HG03066 (cell line): ENCODE data around the gene TSEN15.

Source experiments
- ATAC-seq: cut with Tn5 transposase; IDR thresholded peaks from one replicate; pipeline ENCODE4 v1.9.1; 2021; ENCODE audit warnings: low read depth; ENCODE audit not compliant: unreplicated experiment

The TSEN15 gene

DNA sequence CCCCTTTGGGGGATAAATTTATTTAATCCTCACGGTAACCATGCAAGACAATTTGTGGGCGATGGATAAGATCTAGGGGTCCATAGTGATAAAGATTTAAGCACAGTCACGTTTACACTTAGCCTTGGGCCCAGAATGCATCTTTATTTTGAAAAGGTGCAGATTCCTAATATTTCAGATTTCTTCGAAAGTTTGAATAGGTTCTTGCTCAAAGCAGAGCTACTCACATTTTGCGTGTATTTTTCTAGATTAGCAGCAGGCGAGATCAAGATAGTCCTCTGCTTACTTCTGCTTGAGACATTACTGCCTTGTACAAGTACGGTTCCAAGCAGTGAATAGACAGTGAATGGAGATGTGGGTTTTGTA lies 647 bp downstream of the TSEN15 start:
- ATAC-seq: no peak

DNA sequence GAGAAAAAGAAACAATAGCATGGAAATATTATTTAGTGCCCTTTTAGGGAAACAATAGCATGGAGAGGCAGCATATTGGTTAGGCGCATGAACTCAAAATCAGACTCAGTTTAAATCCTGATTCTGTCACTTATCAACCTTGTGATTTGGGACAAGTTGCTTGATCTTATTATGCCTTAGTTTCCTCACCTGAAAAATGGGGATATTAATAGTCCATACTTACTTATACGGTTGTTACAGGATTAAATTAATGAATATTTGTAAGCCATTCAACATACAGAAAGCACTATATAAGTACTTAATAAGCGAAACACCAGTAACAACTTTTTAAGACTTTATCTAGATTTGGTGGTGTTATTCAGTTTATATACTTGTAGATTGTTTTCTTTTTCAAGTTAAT lies 1.2 kb downstream of the TSEN15 start:
- ATAC-seq: no peak

GRCh38 chr1:184053881-184054280 lies 2.4 kb downstream of the TSEN15 start:
- ATAC-seq: no peak

- no peak for ATAC-seq
Observed at GRCh38 chr1:184056921-184057555, 5.5 kb downstream of the TSEN15 start.

GRCh38 chr1:184059887-184060286 lies 8.4 kb downstream of the TSEN15 start:
- ATAC-seq: no peak

- no peak for ATAC-seq
Observed at GRCh38 chr1:184060316-184060715, 8.8 kb downstream of the TSEN15 start.

DNA sequence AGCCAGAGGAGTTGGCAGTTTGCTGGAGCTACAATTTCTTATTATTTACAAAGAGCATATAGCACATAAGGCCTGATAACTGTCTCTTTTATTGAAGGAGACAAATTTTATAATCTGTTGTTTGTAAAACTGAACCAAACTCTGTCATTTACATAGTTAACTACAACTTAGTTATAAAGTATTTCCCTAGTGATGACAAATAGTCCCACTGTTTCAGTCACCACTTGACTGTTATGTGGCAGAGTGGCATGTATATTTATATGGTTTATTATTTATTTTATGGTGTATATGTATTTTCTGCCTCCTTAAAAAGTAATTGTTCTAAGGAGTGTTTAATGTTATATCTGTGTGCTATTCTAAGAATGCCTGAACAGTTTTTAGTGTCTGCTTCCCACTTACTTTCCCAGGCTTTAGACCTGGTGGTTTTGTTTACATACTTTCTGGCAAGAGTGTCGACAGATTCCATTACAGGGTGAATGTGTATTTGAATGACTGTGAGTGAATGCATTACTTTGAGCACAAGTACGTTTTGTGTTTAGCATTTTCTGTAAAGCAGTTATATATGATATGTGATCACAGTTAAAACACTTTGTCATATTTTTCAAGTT lies 10.0 kb downstream of the TSEN15 start:
- no peak for ATAC-seq

GRCh38 chr1:184062640-184063286 lies 11.2 kb downstream of the TSEN15 start:
- no peak for ATAC-seq

DNA sequence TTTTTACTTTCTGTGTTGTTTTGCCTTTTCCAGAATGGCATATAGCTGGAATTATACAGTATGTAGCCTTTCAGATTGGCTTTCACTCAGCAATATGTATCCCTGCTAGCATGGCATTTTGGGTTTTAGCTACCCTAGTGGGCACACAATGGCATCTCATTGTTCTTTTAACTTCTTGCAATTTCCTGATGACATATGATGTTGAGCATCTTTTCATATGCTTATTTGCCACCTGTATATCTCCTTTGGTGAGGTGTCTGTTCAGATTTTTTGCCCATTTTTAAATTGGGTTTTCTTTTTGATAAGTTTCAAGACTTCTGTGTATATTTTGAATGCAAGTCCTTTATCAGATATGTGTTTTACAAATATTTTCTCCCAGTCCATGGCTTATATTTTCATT lies 14.0 kb downstream of the TSEN15 start:
- ATAC-seq: no peak

GRCh38 chr1:184068354-184068753 lies 16.8 kb downstream of the TSEN15 start:
- ATAC-seq: no peak

GRCh38 chr1:184069675-184070074 lies 18.1 kb downstream of the TSEN15 start:
- ATAC-seq: no peak

DNA sequence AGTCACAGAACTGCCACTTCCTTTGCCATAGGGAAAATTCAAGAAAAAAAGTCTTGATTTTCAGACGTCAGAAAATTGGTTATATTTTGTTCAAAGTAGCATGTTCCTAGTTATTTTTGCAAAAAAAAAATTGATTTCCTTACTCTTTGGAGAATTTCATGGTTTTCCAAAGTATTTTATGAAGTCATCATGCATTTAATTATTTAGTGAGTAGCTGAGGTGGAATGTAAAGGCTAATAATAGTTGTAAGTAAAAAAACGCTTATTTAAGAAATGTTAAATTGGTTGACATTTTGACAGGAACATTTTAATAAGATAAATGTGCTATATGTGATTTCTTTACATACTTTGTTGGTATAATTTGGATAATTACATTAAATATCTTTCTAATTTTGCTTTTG lies 20.8 kb downstream of the TSEN15 start:
- no peak for ATAC-seq

DNA sequence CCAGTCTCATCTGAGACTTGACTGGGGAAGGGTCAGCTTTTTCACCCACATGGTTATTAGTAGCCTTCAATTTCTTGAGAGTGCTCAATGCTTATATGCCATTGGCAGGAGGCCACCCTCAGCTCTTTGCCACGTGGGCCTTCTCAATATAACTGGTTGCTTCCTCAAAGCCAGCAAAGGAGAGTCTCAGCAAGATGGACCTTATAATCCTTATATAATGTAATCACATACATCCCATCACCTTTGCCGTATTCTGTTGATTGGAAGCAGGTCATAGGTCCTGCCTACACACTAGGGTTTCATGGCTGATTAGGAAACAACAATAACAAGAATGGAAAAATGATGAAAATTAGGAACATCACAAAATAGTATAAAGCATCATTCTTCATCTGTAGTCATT lies 22.9 kb downstream of the TSEN15 start:
- ATAC-seq: no peak

DNA sequence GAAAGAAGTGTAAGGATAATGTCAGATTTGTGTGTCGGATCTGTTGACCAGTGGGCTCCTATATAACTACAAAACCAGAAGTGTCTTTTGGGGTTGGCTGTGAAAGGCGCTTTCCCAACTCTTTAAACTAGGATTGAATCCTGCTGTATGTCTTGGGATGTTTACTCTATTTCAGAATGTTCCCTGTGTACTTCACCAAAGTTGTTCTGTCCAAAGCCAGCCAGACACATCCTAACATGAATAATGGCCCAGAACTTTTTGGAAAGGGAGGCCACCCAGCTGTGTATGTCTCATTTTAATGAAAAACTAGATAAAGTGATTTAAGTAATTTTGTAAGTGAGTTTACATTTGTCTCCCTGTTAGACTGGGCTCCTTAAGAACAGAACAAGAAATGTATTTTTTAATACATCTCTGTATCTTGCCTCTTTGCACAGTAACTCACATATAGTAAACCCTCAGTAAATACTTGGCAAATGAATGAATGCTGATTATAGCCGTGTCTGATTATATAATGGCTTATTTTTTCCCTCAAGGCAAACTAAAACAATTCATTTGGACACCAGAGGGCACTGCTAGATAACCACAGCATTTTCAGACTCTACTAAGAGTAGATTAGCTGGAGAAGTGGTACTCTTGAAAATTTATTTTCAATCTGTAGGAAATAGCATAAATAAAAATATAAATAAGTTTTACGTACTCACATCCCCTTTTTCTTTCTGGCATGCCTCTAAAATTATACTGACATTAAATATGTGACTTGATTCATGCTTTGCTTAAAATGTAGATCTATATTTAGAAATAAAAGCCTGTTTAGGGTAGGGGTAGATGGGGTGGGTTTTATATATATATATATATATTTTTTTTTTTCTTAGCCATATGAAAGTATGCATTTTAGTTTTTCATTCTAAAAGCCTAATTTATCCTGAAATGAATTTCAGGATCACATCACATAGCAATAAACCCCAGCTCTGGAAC lies 23.8 kb downstream of the TSEN15 start:
- ATAC-seq: no peak

DNA sequence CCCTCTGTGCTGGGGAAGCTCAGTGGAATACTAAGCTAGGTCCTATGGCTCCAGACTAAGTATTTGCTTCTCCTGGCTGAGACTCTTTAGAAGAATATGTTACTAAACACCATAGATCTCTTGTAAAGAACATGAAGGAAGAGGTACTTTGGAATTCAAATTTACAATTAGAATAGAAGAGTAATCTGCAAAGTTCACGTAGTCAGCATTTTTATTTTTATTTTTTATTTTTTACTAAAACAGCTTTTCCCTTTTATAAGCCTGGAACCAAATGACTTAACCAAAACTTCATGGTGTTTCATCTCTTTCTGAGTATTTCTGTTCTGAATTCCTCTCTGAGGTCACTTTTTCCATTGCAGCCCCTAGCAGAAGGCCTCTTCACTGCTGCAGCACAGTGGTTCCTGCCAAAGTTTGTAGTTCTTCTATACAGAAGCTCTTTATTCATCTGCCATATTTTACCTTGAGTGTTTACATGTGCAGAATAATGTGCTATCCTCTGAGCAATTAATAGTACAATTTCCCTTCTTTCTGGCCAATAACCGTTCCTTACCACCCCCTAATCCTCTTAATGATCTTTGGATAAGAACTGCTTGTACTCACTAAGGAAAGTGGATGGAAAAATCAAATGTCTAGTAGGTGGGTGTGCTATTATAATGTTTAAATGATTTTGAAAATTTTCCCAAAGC lies 27.2 kb downstream of the TSEN15 start:
- no peak for ATAC-seq

- no peak for ATAC-seq
Observed at GRCh38 chr1:184080309-184080708, 28.8 kb downstream of the TSEN15 start.

DNA sequence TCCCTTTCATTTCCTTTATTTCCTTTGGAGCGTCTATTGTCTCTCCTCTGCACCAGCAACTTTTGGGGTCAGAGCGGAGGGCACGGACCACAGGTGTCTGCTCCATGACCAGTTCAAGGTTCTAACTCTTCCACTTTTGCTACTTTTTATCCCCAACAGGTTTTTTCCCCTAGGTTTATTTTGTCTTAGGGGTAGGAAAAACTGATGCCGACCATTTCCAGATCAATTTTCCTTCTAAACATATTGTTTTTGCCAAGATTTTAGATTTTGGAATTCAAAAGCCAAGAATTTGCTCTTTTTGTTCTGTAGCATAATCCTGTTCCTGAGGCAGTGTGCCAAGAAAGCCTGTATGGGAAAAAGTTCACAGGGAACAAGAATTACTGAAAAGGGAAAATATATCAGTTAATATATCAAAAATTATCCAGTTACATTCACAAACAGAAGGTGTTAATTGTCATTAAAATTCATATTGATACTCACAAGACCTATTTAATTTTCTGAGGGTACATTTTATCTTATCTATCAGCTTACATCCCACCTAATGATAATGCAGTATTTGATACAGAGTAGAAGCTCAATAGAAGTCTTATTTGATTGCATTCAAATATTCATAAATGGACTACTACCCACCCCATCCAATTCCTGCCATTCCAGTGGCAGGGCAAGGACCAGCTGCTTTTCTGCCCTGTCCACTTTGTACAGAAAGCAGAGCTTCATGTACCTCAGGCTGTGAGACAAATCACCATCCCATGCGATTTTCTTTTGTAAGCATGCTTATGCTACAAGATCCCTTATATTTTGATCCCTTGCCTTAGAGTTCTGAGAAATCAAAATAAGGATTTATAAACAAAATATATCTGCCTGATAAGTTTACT lies 31.2 kb downstream of the TSEN15 start:
- no peak for ATAC-seq

DNA sequence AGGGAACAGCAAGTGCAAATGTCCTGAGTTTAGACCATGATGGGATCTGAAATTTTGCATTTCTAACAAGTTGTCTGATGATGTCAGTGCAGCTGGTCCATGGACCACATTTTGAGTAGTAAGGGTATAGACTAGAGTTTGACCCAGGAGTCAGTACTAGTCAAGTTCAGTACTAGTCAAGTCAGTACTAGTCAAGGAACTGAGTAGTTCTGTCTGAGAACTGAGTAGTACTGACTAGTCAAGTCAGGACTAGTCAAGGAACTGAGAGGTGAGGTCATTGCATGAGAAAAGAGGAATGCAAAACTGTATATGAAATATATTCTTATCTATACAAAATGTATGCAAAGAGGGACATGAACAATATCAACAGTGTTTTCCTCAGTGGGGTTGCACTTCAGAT lies 34.1 kb downstream of the TSEN15 start:
- no peak for ATAC-seq

DNA sequence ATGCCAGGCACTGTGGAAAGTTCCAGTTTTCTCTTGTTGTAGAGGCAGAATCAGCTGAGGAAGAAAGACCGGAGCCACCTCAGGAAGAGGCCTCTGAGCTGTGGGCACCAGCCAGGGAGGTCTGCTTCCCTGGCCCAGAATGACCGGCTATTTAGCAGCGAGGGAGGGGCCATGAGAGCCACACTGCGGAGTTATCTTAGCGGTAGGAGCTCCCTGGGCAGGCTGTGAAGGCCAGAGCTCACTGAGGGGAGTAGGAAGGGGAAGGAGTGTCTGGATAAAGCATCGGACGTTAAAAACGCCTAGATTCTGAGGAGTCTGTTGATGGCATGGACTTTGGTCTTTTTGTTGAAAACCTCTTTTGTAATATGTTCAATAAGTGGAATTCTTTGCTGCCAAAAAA lies 36.5 kb downstream of the TSEN15 start:
- ATAC-seq: no peak

- no peak for ATAC-seq
Observed at GRCh38 chr1:184093071-184093470, 41.5 kb downstream of the TSEN15 start.
